Esophagus muscularis mucosa (tissue), 4 donors: ENCODE measurements around the gene SSX1.
"Not testable (repeated sequence)": the region's sequence is repeated elsewhere in the genome, so short reads cannot be mapped to it uniquely, and the experiment has no call there.

ENCODE experiments used
- EP300 ChIP-seq: sonication (generic); formaldehyde crosslinking; IDR thresholded peaks from one replicate; pipeline ENCODE4 v1.6.1; 2017; ENCODE audit warnings: antibody characterized with exemption
- POLR2A ChIP-seq: fragments of 450-650 bp; IDR thresholded peaks from one replicate; pipeline ENCODE4 v1.6.1; 2017; ENCODE audit warnings: antibody characterized with exemption, moderate library complexity, mild to moderate bottlenecking, low read depth
- POLR2AphosphoS5 ChIP-seq, 2 donors: sonication (generic); formaldehyde crosslinking; IDR thresholded peaks; one replicate each; pipeline ENCODE4 v1.6.1; 2017; ENCODE audit warnings: antibody characterized with exemption in 2 of 2
- TF ChIP-seq, protein P1 (sequence below), 3 experiments: fragments of 200-600 bp in 2 of 3; fragments of 450-650 bp in 1 of 3; sonication (generic) in 2 of 3; IDR thresholded peaks; one replicate each; pipeline ENCODE4 v1.5.1; 2017 to 2019; ENCODE audit warnings: antibody characterized with exemption in 3 of 3, mild to moderate bottlenecking in 2 of 3, moderate library complexity in 1 of 3

DNA sequence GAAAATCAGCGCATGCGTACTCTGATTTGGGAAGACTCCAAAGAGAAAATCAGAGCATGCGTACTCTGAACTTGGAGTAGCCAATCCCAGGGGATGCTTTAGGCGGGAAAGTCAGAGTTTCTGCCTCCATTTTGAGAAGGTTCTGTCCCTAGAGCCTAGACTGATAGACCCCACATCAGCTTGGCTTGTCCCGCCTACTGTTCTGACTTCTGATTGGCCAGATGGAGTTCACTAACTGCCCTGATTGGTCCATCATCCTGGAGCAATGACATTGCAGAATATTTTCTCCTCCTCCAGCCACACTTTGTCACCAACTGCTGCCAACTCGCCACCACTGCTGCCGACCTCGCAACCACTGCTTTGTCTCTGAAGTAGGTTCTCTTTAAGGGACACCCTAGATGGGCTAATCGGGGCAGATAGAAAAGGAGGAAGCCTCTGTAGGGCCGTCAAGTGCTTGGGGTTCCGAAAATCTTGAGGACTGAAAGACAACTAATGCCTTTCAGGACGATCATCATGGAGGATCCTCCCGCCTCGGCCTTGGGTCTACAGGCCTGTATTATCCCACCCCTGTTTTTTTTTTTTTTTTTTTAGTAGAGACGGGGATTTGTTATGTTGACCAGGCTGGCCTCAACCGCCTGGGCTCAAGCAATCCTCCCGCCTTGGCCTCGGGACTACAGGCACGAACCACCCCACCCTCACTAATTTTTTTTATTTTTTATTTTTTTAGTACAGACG lies at the start of gene SSX1:
- TF ChIP-seq, protein P1, sequence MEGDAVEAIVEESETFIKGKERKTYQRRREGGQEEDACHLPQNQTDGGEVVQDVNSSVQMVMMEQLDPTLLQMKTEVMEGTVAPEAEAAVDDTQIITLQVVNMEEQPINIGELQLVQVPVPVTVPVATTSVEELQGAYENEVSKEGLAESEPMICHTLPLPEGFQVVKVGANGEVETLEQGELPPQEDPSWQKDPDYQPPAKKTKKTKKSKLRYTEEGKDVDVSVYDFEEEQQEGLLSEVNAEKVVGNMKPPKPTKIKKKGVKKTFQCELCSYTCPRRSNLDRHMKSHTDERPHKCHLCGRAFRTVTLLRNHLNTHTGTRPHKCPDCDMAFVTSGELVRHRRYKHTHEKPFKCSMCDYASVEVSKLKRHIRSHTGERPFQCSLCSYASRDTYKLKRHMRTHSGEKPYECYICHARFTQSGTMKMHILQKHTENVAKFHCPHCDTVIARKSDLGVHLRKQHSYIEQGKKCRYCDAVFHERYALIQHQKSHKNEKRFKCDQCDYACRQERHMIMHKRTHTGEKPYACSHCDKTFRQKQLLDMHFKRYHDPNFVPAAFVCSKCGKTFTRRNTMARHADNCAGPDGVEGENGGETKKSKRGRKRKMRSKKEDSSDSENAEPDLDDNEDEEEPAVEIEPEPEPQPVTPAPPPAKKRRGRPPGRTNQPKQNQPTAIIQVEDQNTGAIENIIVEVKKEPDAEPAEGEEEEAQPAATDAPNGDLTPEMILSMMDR (IDR thresholded peaks at IDR 0.05), result not testable (repeated sequence)
- TF ChIP-seq POLR2A; POLR2AphosphoS5 (IDR thresholded peaks at IDR 0.05); EP300: not testable (repeated sequence)
